ENCODE results near the gene FXYD3. TPM values are rescaled to one million over a fixed set of nuclear protein-coding genes. Genes with fewer than 3 reads are reported as not detected.

The FXYD3 gene
- total and polyA plus RNA-seq, 2 of the 13 experiments (the other 11 are each of a cell fraction or from before 2014, with no cell fraction given), result 4.9 TPM; not detected in 1

- TF ChIP-seq HBP1 (CRISPR knock-in tag; IDR thresholded peaks at IDR 0.05; ENCODE audit: low read depth) (no peak), REL (CRISPR knock-in tag; conservative IDR thresholded peaks at IDR 0.05) (no peak)
- TF ChIP-seq, protein P1, sequence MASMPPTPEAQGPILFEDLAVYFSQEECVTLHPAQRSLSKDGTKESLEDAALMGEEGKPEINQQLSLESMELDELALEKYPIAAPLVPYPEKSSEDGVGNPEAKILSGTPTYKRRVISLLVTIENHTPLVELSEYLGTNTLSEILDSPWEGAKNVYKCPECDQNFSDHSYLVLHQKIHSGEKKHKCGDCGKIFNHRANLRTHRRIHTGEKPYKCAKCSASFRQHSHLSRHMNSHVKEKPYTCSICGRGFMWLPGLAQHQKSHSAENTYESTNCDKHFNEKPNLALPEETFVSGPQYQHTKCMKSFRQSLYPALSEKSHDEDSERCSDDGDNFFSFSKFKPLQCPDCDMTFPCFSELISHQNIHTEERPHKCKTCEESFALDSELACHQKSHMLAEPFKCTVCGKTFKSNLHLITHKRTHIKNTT (CRISPR knock-in tag; IDR thresholded peaks at IDR 0.05), result no peak
Measured at GRCh38 chr19:35134601-35135242, 19.1 kb downstream of the FXYD3 start, which contains the start of gene LGI4 (continued).

- H3K9me3 ChIP-seq (ENCODE audit: low read length), result no peaks in the 10 kb centered on the region
- no peaks in the 10 kb centered on the region for H4K20me1 ChIP-seq (ENCODE audit: insufficient read depth, low read length)
- intact Hi-C loops (cut with micrococcal nuclease; ENCODE audit: unreplicated experiment), result loop anchor here (1.0 kb wide), 1 partner anchor 68 kb away; no protein-coding TSS in a partner anchor
- no peak overlapping the region for H3K9ac ChIP-seq (ENCODE audit: insufficient read depth, low read depth, low read length)
- FAIRE-seq (peak; percentile 49), DNase-seq (ENCODE audit: low spot score) (peak; percentile 65), ATAC-seq (peak; percentile 50)
- H3K27me3 ChIP-seq (ENCODE audit: control insufficient read depth in 1 of 2, insufficient read depth in 2 of 2, low read length in 2 of 2), result no peaks in the 10 kb centered on the region
- CTCF ChIA-PET (ENCODE audit: low intra/inter-chr PET ratio, low total read pairs), result interaction anchor here (0.7 to 1.6 kb wide), 2 partner anchors 21 to 69 kb away, joined by 4 to 11 read pairs; partner anchors contain the start of gene FXYD3
- no TSS peak for BruUV-seq (replicated peaks)
- H3K4me2 ChIP-seq (ENCODE audit: low read depth, low read length), result peak overlapping the region; percentile 50
- 0% methylated on average over 2 of the region's 7 CpGs for WGBS (ENCODE audit: low lambda C conversion rate)
- in situ Hi-C loops (cut with HindIII; ENCODE audit: extremely low pct_ligation_motif_present, low pct_unique_long_range_greater_than_20kb), result loop anchor here (5.0 kb wide), 1 partner anchor 68 kb away; no protein-coding TSS in a partner anchor
- no peaks in the 10 kb centered on the region for H3K36me3 ChIP-seq (replicated peaks in 1 of 2; ENCODE audit: control insufficient read depth in 1 of 2, insufficient read depth in 2 of 2, low read length in 2 of 2)
- no peak overlapping the region for H3K27ac ChIP-seq (ENCODE audit: extremely low read length, insufficient read depth, low read length)
- H3K79me2 ChIP-seq (ENCODE audit: insufficient read depth, low read length), result no peaks in the 10 kb centered on the region
- H3K4me1 ChIP-seq (ENCODE audit: insufficient read depth, low read length), result peaks cover 88% of the 10 kb centered on the region
- no peak overlapping the region for H2AFZ ChIP-seq (ENCODE audit: low read length)
- no peak overlapping the region for H3K4me3 ChIP-seq (replicated peaks in 1 of 3; ENCODE audit: insufficient read depth in 1 of 3, low read depth in 2 of 3, low read length in 3 of 3)
- POLR2A ChIA-PET, result no interaction called here
- no peak for TF ChIP-seq ZNF235 (CRISPR knock-in tag; IDR thresholded peaks at IDR 0.05; ENCODE audit: borderline replicate concordance)
- TF ChIP-seq ZNF788 (CRISPR knock-in tag; IDR thresholded peaks at IDR 0.05; ENCODE audit: borderline replicate concordance), result peak; percentile 51; the same call in 1 of the 2 replicates
- TF ChIP-seq PBX2 (CRISPR knock-in tag; IDR thresholded peaks at IDR 0.05), result no peak
- TF ChIP-seq FOXC1 (CRISPR knock-in tag; IDR thresholded peaks at IDR 0.05; ENCODE audit: borderline replicate concordance), result no peak
- TF ChIP-seq ZNF329 (CRISPR knock-in tag; IDR thresholded peaks at IDR 0.05; ENCODE audit: low read depth), result 0 out of 2 replicates have a peak, but pooled peaks have one; percentile 43
- no peak for TF ChIP-seq ZNF567 (CRISPR knock-in tag; IDR thresholded peaks at IDR 0.05; ENCODE audit: borderline replicate concordance)
- TF ChIP-seq, protein P2, sequence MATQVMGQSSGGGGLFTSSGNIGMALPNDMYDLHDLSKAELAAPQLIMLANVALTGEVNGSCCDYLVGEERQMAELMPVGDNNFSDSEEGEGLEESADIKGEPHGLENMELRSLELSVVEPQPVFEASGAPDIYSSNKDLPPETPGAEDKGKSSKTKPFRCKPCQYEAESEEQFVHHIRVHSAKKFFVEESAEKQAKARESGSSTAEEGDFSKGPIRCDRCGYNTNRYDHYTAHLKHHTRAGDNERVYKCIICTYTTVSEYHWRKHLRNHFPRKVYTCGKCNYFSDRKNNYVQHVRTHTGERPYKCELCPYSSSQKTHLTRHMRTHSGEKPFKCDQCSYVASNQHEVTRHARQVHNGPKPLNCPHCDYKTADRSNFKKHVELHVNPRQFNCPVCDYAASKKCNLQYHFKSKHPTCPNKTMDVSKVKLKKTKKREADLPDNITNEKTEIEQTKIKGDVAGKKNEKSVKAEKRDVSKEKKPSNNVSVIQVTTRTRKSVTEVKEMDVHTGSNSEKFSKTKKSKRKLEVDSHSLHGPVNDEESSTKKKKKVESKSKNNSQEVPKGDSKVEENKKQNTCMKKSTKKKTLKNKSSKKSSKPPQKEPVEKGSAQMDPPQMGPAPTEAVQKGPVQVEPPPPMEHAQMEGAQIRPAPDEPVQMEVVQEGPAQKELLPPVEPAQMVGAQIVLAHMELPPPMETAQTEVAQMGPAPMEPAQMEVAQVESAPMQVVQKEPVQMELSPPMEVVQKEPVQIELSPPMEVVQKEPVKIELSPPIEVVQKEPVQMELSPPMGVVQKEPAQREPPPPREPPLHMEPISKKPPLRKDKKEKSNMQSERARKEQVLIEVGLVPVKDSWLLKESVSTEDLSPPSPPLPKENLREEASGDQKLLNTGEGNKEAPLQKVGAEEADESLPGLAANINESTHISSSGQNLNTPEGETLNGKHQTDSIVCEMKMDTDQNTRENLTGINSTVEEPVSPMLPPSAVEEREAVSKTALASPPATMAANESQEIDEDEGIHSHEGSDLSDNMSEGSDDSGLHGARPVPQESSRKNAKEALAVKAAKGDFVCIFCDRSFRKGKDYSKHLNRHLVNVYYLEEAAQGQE (IDR thresholded peaks at IDR 0.05; ENCODE audit: borderline replicate concordance in 1 of 2, low read depth in 1 of 2, low read length in 2 of 2), result no peak
- no peak for TF ChIP-seq ZNF136 (CRISPR knock-in tag; IDR thresholded peaks at IDR 0.05; ENCODE audit: low read depth)
- no peak for TF ChIP-seq RFXANK (CRISPR knock-in tag; IDR thresholded peaks at IDR 0.05)
- peak; percentile 80; the same call in 1 of the 2 replicates for TF ChIP-seq KAT7 (CRISPR knock-in tag; IDR thresholded peaks at IDR 0.05; ENCODE audit: borderline replicate concordance)
Measured at GRCh38 chr19:35135389-35135909, 19.8 kb downstream of the FXYD3 start.
